Epidermal melanocyte (primary cell): Measurements from ENCODE around the gene TMC1.
A peak's percentile ranks its signal among the peaks of the same experiment; 100 is the strongest.
"Not testable (repeated sequence)": the region's sequence is repeated elsewhere in the genome, so short reads cannot be mapped to it uniquely, and the experiment has no call there.

ENCODE experiments used
- DNase-seq: peaks from one replicate; pipeline ENCODE4 v3.0.0; 2011; ENCODE audit warnings: low spot score; ENCODE audit not compliant: insufficient read length

Gene TMC1

DNA sequence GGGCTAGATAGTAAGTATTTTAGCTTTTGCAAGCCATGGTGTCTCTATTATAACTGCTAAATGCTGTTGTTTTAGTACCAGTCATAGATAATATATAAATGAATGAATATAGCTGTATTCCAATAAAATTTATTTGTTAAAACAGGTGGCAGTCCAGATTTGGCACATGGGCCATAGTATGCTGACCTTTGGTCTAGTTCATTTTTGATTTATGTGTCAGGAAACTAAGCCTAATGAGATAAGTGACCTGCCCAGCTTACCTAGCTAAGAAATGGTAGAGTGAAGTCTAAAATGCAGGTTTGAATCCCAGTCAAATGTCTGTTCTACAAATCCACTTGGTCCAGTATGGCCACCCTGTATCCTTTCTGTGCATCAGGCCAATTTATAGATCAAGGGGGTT, 292.1 kb downstream of the TMC1 start:
- no peak for DNase-seq

DNA sequence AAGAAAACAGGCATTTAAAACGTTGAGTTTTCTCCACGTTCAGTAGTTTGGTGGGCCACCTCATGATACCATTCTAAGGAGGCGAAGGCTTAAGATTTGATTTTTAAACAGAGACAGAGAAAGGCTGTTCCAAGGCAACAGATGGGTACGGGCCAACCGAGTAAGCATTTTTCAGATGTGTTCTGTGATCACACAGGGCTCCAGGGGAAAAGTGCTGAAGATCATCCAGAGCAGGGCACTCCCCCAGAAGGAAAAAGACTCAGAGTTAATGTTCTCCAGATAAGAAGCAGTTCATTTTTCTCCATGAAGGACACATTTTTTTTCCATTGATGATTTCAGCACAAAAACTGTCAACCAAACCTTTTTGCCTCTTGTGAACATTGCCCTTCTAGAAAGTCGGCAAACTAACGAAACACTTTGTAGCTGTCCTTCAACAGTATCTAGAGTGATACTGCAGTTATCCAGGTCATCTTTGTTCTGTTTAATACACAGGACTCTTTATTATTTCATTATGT, 292.7 kb downstream of the TMC1 start:
- DNase-seq = no peak

- DNase-seq = no peak
These were observed 295.3 kb downstream of the TMC1 start for GRCh38 chr9:72816666-72817065.

GRCh38 chr9:72817413-72817812, 296.0 kb downstream of the TMC1 start:
- DNase-seq = no peak

DNA sequence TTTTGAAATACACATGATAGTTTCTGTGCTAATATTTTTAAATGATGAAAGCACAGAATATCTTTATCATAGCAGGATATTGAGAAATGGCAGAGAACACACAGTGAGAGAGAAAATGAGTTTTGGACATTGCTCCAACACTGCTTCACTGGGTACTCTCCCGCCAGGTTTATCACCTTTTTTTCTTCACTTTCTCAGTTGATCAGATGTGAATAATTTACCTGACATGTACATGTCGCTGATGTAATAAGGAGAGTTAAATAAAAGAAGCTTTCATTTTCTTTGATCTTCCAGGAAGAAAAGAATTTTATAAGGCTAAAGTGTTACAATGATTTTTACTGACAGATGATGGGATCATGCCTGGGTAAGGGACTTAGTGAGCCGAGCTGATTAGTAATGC, 297.0 kb downstream of the TMC1 start:
- no peak for DNase-seq

GRCh38 chr9:72823971-72824370, 302.6 kb downstream of the TMC1 start:
- no peak for DNase-seq

DNA sequence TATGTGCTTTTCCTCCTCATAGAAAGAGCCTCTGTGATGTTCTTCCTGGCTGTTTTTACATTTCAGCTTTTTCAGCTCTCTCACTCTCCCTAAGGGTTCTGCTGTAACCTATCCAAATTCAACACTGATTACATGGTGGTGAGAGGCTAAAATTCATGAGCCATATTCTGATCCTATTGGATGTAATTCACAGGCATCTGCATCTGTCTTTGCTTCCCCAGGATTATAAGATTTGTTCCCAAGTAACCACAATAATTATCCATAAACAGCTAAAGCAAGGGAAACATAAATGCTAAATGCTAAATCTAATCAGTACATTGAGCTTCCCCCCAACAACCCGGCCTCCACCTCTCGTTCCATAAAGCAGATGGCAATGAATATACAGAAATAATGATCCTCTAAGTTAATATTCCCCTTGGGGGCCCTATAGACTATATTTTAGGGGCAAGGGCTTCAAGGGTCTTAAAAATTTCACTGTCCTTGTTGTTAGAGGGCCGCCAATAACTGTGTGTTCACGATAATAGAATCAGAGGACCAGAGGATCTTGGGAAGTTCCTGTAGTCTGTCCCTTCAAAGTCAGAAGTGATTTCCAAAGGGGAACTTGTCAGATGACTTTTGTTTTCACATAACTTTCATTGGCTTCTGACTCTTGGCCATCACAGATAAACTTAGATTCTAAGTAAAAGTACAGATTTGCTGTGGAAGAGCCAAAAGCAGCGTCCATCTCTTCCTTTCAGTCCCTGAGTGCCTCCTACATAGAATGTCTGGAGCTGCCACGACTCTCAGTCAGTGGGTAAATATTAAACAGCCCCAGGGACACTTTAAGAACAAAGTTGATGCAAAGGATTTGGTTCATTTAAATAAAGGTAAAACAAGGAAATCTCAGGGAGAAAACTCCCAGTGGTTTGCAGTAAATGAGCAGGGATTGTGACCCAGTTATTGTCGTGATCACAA, 305.9 kb downstream of the TMC1 start:
- no peak for DNase-seq

DNA sequence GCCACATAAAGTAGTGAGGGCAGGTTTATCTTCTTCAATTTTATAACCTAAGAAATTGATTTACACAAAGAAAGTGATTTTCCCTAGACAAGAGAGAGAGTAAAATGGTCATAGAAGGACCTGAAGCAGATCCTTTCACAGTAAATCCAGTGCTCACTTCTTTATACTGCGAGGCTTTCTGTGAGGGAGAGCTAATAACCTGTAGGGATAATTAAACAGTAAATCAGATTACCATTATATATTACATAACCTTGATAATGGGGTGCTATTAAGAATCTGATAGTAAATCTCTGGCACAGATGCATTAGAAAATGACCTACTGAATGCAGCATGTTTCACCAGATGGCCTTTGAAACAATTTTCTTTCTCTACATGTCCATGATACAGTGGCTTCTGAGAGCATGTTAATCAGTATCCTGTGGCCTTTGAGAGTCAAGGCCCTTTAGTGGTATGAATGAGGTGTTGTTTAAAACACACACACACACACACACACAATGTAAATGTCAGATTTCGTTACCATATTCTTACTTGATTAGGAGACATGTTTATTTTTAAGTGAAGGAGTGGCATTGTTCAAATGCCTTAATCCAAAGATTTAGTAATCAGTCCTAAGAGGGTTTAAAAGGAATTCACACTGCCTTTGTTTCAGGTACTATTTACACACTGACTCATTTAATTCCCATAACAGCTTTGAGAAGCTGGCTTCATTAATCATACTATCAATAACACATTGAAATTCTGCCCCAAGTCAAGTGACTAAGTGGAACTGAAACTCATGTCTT, 306.7 kb downstream of the TMC1 start:
- DNase-seq = no peak

DNA sequence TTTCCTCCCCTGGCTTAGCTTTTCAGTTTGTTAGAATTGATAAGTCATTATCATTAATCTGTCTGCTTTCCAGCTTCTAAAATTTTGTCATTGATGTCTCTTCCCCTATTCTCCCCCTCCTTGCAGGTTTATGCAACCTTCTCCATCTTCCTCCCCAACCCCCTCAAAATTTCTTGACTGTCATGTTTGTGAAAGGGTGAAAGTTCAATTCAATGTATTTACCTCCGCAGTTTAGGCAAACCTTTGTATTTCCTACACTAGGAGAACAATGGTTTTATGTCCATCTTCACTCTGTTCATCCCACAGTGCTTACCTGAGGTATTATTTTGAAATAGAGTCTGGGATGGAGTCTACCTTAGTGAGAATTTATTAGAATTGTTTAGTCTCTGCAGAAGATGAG, 313.6 kb downstream of the TMC1 start:
- DNase-seq = no peak

- no peak for DNase-seq
These were observed 315.4 kb downstream of the TMC1 start for GRCh38 chr9:72836790-72837189.

- no peak for DNase-seq
These were observed 317.7 kb downstream of the TMC1 start for GRCh38 chr9:72839085-72839484.

GRCh38 chr9:72843520-72844439, 322.4 kb downstream of the TMC1 start:
- DNase-seq = no peak

GRCh38 chr9:72844440-72844768, 323.0 kb downstream of the TMC1 start:
- DNase-seq = no peak

GRCh38 chr9:72845052-72845451, 323.6 kb downstream of the TMC1 start:
- DNase-seq = not testable (repeated sequence)

GRCh38 chr9:72850209-72850608, 328.8 kb downstream of the TMC1 start:
- DNase-seq = not testable (repeated sequence)

GRCh38 chr9:72855321-72855720, 333.9 kb downstream of the TMC1 start:
- no peak for DNase-seq

DNA sequence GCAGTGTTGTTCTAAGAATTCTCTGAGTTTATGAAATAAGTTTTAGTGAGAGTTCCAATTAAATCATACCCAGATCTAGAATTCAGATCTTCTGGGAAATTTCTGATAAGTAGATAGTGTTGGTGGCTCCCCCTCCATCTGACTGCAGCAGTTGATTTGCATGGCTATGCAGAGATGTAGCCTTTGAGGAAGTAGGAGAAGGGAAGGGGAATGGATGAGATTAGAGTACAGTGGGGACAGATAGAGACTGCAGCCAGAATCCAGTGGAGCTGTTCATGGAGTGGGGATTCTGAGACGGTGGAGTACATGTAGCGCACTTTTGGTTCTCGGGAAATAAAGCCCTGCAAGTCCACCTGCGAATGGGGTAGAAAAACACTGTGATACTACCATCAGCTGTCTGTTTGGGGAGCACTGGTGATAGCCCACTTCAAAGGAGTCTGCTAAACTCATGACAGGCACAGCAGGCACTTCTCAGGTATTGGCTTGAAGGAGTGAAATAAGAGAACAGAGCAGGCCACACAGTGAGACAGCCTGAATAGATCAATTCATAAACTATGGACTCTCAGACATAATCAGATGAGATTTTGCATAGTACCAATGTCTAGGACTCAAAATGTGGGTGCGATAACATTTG, 334.6 kb downstream of the TMC1 start:
- no peak for DNase-seq

GRCh38 chr9:72856972-72857623, 335.7 kb downstream of the TMC1 start:
- DNase-seq = peak; percentile 68

DNA sequence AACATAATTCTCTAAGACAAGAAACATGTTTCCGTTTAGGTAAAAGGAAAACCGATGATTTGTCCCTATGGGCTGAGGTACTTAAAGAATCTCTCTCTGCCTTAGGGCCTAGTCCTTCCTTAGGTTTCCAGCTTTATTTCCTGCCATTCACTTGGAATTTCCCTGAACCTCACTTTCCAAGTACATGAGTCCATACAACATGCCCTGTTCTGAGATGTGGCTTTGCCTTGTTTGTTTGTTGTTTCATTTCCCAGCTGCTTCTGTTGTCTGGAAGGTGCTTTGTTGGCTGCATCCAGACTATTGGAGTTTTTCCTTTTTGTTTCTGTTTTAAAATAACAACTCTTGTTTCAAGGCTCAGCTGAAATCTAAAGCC, 336.2 kb downstream of the TMC1 start:
- no peak for DNase-seq
